Measurements from ENCODE around the gene FBXW9.
"Not testable (repeated sequence)": the region's sequence is repeated elsewhere in the genome, so short reads cannot be mapped to it uniquely, and the experiment has no call there.

FBXW9 gene

DNA sequence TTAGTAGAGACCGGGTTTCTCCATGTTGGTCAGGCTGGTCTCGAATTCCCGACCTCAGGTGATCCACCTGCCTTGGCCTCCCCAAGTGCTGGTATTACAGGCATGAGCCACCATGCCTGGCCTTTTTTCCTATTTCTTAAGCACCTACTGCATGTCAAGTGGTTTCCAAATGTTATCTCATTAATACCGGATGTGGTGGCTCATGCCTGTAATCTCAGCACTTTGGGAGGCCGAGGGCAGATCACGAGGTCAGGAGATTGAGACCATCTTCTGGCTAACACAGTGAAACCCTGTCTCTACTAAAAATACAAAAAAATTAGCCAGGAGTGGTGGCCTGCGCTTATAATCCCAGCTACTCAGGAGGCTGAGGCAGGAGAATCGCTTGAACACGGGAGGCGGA lies 29.2 kb upstream of the FBXW9 start:
- H3K27me3 ChIP-seq (ENCODE audit: control insufficient read depth, insufficient read depth, low read length); DNase-seq (ENCODE audit: low read depth, low spot score); H3K4me3 ChIP-seq (ENCODE audit: low read length); H3K9me3 ChIP-seq (ENCODE audit: control insufficient read depth, insufficient read depth, low read length); H3K27ac ChIP-seq (ENCODE audit: low read length); H3K4me1 ChIP-seq (ENCODE audit: control insufficient read depth, insufficient read depth, low read length): not testable (repeated sequence)
- peaks cover 13% of the 10 kb centered on the region for H3K36me3 ChIP-seq (ENCODE audit: control insufficient read depth, insufficient read depth, low read length)
- WGBS (ENCODE audit: insufficient coverage, insufficient read length): no CpG with 5 or more reads among the region's 10 CpGs

DNA sequence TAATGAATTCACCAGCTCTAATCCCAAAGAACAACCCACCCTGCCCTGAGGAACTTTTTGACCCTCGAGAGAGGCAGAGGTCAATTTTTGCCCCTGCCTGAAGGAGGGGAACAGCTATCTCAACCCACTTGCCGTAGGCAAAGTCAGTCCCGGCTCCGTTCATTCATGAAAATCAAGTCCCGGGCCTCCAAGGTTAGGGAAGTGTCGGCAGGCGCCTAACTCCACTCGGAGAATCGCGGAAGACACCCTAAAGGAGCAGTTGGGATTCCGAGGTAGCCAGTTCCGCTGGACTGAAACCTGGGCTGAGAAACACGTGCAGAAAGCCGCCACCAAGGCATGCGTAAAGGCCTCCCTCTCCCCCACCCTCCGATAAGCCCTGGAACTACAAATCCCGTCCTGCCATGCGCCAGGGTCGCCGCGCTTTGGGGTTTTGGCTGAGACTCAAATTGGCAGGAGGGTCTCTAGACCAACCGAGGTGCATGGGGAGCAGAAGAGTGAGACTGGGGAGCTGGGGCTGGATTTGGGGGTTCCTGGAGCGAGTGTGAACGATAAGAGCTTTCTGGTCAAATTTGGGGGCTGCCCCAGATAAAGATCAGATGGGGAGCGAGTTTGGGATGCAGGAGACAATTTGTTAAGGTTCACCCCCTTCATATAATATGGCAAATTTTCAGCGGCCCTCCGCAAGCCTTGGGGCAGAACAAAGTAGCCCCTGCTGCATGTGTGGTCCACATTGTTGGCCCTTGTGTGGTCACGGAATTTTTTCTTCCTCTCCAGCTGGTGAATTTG lies 27.4 kb upstream of the FBXW9 start, which contains the start of gene TNPO2:
Gene TNPO2, minus strand, starts transcription at position 292 of the 786 bp plus-strand sequence. CDS start 2,955 bp downstream, outside the sequence.
- peak within 1 kb of the TSS; percentile 71 for H3K4me3 ChIP-seq (ENCODE audit: low read length)
- no peaks in the 10 kb centered on the region for H3K9me3 ChIP-seq (ENCODE audit: control insufficient read depth, insufficient read depth, low read length)
- WGBS (ENCODE audit: insufficient coverage, insufficient read length): no CpG with 5 or more reads among the region's 28 CpGs
- H3K4me1 ChIP-seq (ENCODE audit: control insufficient read depth, insufficient read depth, low read length): no peaks in the 10 kb centered on the region; the same call in 1 of the 2 replicates
- peaks cover 8% of the 10 kb centered on the region for H3K36me3 ChIP-seq (ENCODE audit: control insufficient read depth, insufficient read depth, low read length)
- H3K27me3 ChIP-seq (ENCODE audit: control insufficient read depth, insufficient read depth, low read length): no peaks in the 10 kb centered on the region
- H3K27ac ChIP-seq (ENCODE audit: low read length): no peak within 1 kb of the TSS
- no peak for DNase-seq (ENCODE audit: low read depth, low spot score)

DNA sequence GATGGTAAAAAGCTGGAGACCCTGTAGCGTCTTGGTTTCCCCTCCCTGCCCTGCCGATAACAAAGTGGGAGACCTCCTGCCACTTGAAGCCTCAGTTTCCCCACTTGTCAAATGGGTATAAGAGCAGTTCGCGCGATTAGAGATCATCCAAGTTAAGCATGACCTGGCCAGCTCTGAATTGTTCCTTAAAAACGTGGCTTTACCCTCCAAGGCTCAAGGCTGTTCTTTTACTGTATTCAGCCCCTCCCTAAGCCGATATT lies 26.9 kb upstream of the FBXW9 start:
- H3K4me3 ChIP-seq (ENCODE audit: low read length): peak overlapping the region; percentile 71
- H3K36me3 ChIP-seq (ENCODE audit: control insufficient read depth, insufficient read depth, low read length): peaks cover 10% of the 10 kb centered on the region
- no peaks in the 10 kb centered on the region; the same call in 1 of the 2 replicates for H3K4me1 ChIP-seq (ENCODE audit: control insufficient read depth, insufficient read depth, low read length)
- H3K9me3 ChIP-seq (ENCODE audit: control insufficient read depth, insufficient read depth, low read length): no peaks in the 10 kb centered on the region
- no peaks in the 10 kb centered on the region for H3K27me3 ChIP-seq (ENCODE audit: control insufficient read depth, insufficient read depth, low read length)
- DNase-seq (ENCODE audit: low read depth, low spot score): no peak
- no CpG with 5 or more reads among the region's 7 CpGs for WGBS (ENCODE audit: insufficient coverage, insufficient read length)
- H3K27ac ChIP-seq (ENCODE audit: low read length): no peak overlapping the region

DNA sequence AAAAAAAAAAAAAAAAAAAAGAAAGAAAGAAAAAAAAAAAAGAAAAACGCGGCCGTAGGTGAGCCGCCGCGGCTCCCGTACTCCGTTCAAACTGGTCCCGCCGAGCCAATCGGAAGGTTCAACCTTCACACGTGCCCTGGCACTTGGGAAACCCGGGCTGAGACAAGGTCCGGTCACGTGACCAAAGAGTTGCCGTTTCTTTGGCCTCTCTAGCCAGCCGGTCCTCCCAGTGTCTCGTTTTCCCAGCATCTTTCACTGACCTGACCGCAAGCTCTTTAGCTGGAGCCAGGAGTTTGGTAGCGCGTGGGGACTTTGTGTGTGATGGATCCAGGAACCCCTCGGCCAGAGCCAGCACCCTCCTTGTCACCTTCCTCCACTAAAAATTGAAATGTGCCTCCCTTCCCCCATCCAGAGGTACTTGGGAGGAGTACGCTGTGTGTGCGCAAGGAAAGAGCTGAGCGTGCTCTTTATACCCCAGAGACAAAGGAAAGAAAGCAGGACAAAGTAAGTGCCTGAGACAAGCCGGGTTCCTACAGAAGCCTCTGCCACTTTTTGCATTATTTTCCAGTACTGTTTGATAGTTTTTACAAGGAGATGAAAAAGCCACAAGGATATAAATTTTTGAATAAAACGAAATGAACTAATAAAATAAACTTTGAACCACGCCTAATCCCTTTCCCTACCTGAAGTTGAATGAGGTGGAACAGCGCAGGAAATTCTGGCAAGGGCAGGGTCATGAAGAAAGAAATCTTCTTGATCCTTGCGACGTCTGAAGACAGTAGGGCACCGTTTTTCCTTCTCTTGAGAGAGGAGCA lies 26.3 kb upstream of the FBXW9 start:
- H3K9me3 ChIP-seq (ENCODE audit: control insufficient read depth, insufficient read depth, low read length): no peaks in the 10 kb centered on the region
- peak; percentile 99 for DNase-seq (ENCODE audit: low read depth, low spot score)
- H3K27ac ChIP-seq (ENCODE audit: low read length): no peak overlapping the region
- H3K27me3 ChIP-seq (ENCODE audit: control insufficient read depth, insufficient read depth, low read length): no peaks in the 10 kb centered on the region
- H3K4me1 ChIP-seq (ENCODE audit: control insufficient read depth, insufficient read depth, low read length): no peaks in the 10 kb centered on the region; the same call in 1 of the 2 replicates
- WGBS (ENCODE audit: insufficient coverage, insufficient read length): no CpG with 5 or more reads among the region's 32 CpGs
- peak overlapping the region; percentile 71; the same call in 1 of the 2 replicates for H3K4me3 ChIP-seq (ENCODE audit: low read length)
- H3K36me3 ChIP-seq (ENCODE audit: control insufficient read depth, insufficient read depth, low read length): peaks cover 10% of the 10 kb centered on the region

DNA sequence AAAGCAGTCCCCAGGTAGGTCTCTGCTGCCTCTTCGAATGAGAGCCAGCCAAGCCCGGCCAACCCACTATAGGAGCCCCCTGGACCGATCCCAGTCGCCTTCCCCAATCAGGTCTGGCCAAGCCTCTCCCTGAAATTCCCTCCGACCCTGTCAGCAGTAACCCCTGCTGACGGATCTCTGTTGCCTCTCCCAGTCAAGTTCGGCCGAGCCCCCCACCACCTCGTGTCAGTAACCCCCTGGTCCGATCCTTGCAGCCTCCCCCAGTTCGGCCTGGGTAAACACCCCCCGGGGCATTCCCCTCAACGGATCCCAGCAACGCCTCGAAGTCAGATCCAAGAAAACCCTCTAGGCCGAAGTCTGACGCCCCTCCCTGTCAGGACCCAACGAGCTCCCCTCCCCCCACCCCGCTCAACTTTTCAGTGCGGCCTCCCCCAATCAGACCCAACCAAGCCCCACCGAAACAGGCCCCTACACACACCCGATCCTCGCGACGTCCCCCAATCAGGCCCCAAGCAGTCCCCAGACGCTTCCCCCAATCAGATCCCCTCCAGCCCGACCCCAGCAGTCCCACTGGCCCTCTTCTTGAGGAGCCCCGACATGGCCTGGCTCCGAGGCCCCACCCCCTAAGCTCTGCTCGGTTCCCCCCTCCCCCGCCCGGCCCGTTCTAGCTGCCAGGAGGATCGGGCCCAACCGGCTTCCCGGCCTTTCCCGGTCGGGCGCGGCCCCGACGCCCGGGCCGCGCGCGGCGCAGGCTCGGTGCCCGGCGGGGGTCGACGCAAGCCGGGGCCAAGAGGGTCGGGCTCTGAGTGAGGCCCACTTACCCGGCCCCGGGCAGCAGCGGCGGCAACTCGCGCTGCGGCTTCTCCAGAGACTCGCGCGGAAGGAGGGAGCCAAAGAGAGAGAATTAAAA lies 25.5 kb upstream of the FBXW9 start:
- H3K4me1 ChIP-seq (ENCODE audit: control insufficient read depth, insufficient read depth, low read length): no peaks in the 10 kb centered on the region; the same call in 1 of the 2 replicates
- H3K27me3 ChIP-seq (ENCODE audit: control insufficient read depth, insufficient read depth, low read length): no peaks in the 10 kb centered on the region
- no peak overlapping the region for H3K27ac ChIP-seq (ENCODE audit: low read length)
- peaks cover 10% of the 10 kb centered on the region for H3K36me3 ChIP-seq (ENCODE audit: control insufficient read depth, insufficient read depth, low read length)
- WGBS (ENCODE audit: insufficient coverage, insufficient read length): no CpG with 5 or more reads among the region's 65 CpGs
- peak overlapping the region; percentile 71 for H3K4me3 ChIP-seq (ENCODE audit: low read length)
- H3K9me3 ChIP-seq (ENCODE audit: control insufficient read depth, insufficient read depth, low read length): no peaks in the 10 kb centered on the region
- no peak for DNase-seq (ENCODE audit: low read depth, low spot score)

DNA sequence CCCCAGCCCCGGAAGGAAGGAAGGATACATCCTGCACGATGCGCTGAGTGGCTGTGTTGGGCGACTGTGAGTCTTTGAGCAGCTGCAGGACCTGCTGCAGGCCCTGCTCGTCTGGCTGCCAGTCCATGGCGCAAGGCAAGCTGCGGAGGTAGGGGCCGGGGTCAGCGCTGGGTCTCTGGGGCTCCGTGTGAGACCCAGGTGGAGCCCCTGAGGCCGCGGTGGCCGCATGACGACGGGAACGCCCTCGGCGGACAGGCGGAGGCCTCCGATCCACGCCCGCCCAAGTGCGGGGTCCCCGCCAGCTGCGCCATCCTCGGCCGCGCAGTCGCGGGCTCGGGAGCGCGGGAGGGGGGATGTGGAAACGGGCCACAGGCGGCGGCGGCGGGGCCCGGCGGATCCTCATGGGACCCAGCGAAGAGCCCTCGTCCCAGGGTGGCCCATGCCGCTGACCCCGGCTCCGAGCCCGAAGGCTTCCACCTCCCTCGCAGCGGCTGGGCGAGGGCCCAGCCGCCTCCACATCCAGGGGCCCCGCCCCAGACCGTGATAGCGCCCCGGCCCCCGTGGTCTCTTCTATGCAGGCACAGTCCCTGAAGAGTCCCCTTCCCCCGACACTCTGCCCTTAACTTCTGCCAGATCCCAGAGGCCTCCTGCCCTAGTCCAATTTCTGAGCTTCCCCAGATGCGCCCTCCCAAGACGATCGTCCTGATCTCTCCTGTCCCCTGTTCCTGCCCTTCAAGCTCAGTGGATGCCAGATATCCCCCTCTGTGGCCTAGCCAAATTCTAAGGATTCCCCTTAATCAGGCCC lies 24.6 kb upstream of the FBXW9 start:
- Histone ChIP-seq H3K27me3 (ENCODE audit: control insufficient read depth, insufficient read depth, low read length) (no peaks in the 10 kb centered on the region), H3K27ac (ENCODE audit: low read length) (no peak overlapping the region), H3K4me1 (ENCODE audit: control insufficient read depth, insufficient read depth, low read length) (no peaks in the 10 kb centered on the region; the same call in 1 of the 2 replicates), H3K9me3 (ENCODE audit: control insufficient read depth, insufficient read depth, low read length) (no peaks in the 10 kb centered on the region), H3K36me3 (ENCODE audit: control insufficient read depth, insufficient read depth, low read length) (peaks cover 13% of the 10 kb centered on the region), H3K4me3 (ENCODE audit: low read length) (peak overlapping the region; percentile 71; the same call in 1 of the 2 replicates)
- no peak for DNase-seq (ENCODE audit: low read depth, low spot score)
- no CpG with 5 or more reads among the region's 59 CpGs for WGBS (ENCODE audit: insufficient coverage, insufficient read length)

DNA sequence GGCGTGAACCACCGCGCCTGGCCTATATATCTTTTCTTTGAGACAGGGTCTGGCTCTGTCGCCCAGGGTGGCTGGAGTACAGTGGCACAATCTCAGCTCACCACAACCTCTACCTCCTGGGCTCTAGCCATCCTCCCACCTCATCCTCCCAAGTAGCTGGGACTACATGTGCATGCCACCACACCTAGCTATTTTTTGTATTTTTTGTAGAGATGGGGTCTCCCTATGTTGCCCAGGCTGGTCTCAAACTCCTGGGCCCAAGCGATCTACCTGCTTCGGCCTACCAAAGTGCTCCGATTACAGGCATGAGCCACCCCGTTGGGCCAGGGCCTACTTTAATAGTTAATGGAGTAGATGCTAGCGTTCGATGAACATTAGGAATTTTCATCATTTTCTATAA lies 23.9 kb upstream of the FBXW9 start:
- Histone ChIP-seq H3K27ac (ENCODE audit: low read length) (no peak overlapping the region), H3K4me1 (ENCODE audit: control insufficient read depth, insufficient read depth, low read length) (no peaks in the 10 kb centered on the region; the same call in 1 of the 2 replicates), H3K36me3 (ENCODE audit: control insufficient read depth, insufficient read depth, low read length) (peaks cover 20% of the 10 kb centered on the region), H3K27me3 (ENCODE audit: control insufficient read depth, insufficient read depth, low read length) (no peaks in the 10 kb centered on the region), H3K9me3 (ENCODE audit: control insufficient read depth, insufficient read depth, low read length) (no peaks in the 10 kb centered on the region), H3K4me3 (ENCODE audit: low read length) (no peak overlapping the region)
- no CpG with 5 or more reads among the region's 10 CpGs for WGBS (ENCODE audit: insufficient coverage, insufficient read length)
- DNase-seq (ENCODE audit: low read depth, low spot score): no peak

DNA sequence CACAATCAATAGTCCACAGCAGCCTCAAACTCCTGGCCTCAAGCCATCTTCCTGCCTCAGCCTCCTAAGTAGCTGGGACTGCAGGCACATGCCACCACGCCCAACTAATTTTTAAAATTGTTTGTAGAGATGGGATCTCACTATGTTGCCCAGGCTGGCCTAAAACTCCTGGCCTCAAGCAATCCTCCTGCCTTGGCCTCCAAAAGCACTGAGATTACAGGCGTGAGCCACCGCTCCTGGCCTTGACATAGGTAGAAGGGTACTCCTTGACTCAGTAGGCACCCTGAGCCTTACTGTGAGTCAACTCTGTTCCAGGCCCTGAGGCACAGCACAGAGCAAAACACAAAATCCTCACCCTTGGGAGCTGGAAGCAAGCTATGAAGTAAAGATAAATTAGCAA lies 19.5 kb upstream of the FBXW9 start:
- no CpG with 5 or more reads among the region's 3 CpGs for WGBS (ENCODE audit: insufficient coverage, insufficient read length)
- H3K4me3 ChIP-seq (ENCODE audit: low read length): no peak overlapping the region
- H3K9me3 ChIP-seq (ENCODE audit: control insufficient read depth, insufficient read depth, low read length): no peaks in the 10 kb centered on the region
- no peak overlapping the region for H3K27ac ChIP-seq (ENCODE audit: low read length)
- H3K27me3 ChIP-seq (ENCODE audit: control insufficient read depth, insufficient read depth, low read length): no peaks in the 10 kb centered on the region
- no peaks in the 10 kb centered on the region; the same call in 1 of the 2 replicates for H3K4me1 ChIP-seq (ENCODE audit: control insufficient read depth, insufficient read depth, low read length)
- peaks cover 43% of the 10 kb centered on the region for H3K36me3 ChIP-seq (ENCODE audit: control insufficient read depth, insufficient read depth, low read length)
- no peak for DNase-seq (ENCODE audit: low read depth, low spot score)

DNA sequence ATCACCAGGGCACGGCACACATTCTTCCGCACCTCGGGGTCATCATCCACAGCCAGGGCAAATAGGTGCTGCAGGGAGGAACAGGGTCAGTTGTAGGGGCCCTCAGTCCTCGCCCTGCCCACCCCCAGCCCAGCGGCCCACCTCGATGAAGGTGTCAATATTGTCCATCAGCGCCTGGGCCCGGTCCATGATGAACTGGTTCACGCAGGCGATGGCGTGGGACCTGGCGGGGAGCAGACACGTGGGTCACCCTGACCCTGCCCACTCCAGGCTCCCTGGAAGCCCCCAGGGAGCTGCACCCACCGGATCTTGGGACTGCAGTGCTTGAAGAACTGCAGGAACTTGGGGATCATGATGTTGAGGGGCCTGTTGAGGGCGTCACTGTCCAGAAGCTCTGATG lies 18.7 kb upstream of the FBXW9 start:
- Histone ChIP-seq H3K27me3 (ENCODE audit: control insufficient read depth, insufficient read depth, low read length) (no peaks in the 10 kb centered on the region), H3K27ac (ENCODE audit: low read length) (no peak overlapping the region), H3K36me3 (ENCODE audit: control insufficient read depth, insufficient read depth, low read length) (peaks cover 47% of the 10 kb centered on the region), H3K4me1 (ENCODE audit: control insufficient read depth, insufficient read depth, low read length) (no peaks in the 10 kb centered on the region), H3K4me3 (ENCODE audit: low read length) (no peak overlapping the region), H3K9me3 (ENCODE audit: control insufficient read depth, insufficient read depth, low read length) (no peaks in the 10 kb centered on the region)
- WGBS (ENCODE audit: insufficient coverage, insufficient read length): no CpG with 5 or more reads among the region's 15 CpGs
- DNase-seq (ENCODE audit: low read depth, low spot score): no peak

All from iPS DF 6.9 (cell line).